T-helper 22 cell (primary cell): Measurements from ENCODE around the gene CCNY.
"Not testable (repeated sequence)": the region's sequence is repeated elsewhere in the genome, so short reads cannot be mapped to it uniquely, and the experiment has no call there.

Experiments
- DNase-seq: peaks from one replicate; pipeline ENCODE4 v3.0.0-alpha.2; 2020; ENCODE audit warnings: low read depth

The CCNY gene

GRCh38 chr10:35384265-35384868, 48.1 kb downstream of the CCNY start:
- DNase-seq, result no peak

GRCh38 chr10:35386594-35387174, 50.4 kb downstream of the CCNY start:
- no peak for DNase-seq

DNA sequence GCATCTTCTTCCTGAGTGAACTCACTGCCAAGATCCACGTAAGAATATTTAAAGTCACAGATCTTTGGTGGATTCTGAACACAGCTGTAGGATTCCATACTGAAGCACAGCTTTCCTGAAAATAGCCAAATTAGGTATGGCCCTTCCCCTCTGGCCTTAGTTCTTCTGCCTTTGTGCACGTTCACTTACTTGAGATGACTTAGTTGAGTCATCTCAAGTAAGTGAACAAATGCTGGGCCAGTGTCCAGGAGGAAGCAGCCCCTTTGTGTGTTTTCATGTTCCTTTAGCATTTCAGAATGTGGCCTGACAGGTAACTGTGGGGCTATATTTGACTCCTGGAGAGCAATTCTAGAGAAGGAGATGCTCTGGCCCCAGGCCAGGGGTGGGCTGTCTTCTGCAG, 51.5 kb downstream of the CCNY start:
- no peak for DNase-seq

DNA sequence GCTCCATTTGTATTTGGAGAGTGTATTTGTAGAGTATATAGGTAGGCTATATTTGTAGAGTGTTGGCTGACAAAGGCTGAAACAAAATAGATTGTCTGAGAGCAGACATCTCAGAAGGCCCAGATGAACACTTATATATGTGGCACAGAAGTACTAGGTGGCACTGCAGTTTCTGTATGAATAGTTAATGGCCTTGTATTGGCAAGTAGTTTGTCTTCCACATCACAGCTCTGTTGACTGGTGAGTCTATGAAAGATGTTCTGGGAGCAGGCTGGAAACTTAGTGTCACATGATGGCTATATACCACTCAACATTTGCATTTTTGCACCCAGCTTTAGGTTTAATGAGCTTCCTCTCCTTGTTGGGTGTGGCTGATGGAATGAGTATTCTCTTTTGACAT, 51.9 kb downstream of the CCNY start:
- DNase-seq, result no peak

GRCh38 chr10:35388682-35389081, 52.4 kb downstream of the CCNY start:
- no peak for DNase-seq

GRCh38 chr10:35390161-35390840, 54.0 kb downstream of the CCNY start:
- DNase-seq, result no peak

- no peak for DNase-seq
Observed at GRCh38 chr10:35390843-35391152, 54.5 kb downstream of the CCNY start.

DNA sequence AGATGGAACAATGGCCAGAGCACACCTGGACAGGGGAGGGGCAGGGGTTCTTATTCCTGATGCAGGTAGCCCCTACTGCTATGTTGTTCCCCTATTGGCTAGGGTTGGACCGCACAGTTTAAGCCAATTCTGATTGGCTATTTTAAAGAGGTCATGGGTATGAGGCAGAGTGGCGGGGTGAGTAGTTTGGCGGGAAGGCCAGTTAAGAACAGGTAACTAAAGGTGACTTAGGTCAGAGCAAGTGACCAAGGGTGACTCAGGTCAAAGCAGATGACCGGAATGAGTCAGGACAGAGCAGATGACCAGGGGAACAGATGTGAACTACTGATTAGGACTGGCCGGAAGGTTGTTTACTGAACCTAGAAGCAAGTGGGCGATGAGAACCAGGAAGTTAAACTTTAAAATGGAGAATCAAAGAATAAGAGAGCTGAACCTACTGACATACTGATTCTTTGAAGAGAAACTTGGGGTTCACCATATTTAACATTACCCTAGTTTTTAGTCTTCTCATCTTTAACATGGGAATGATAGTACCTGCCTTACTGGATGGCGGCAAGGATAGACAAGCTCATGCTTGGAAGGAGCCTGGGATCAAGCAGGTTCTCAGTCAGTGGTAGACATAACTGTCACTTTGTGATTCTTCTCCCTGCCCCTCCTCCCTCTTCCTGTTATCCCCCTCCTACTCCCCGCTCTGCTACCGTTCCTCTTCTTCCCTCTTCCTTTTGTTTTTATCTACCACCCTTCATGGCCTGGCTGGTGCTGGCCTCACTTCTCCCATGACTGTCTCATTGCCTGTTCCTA, 55.0 kb downstream of the CCNY start:
- DNase-seq, result no peak

DNA sequence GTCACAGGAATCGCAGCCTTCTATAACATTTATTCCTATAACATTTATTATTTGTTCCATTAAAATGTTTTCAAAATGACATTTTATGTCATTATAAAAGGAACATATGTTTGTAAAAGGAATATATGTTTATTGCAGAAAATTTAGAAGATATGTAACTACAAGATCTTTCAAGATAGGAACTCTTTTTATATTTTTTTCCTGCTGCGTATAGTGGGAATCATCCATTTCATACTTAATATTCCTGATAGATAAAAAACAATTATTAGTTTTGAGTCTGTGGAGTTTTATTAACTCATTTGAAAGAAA, 55.6 kb downstream of the CCNY start:
- DNase-seq, result no peak

GRCh38 chr10:35392482-35393228, 56.3 kb downstream of the CCNY start:
- no peak for DNase-seq

- no peak for DNase-seq
Observed at GRCh38 chr10:35394411-35394851, 58.1 kb downstream of the CCNY start.

GRCh38 chr10:35394934-35395333, 58.6 kb downstream of the CCNY start:
- DNase-seq, result no peak

DNA sequence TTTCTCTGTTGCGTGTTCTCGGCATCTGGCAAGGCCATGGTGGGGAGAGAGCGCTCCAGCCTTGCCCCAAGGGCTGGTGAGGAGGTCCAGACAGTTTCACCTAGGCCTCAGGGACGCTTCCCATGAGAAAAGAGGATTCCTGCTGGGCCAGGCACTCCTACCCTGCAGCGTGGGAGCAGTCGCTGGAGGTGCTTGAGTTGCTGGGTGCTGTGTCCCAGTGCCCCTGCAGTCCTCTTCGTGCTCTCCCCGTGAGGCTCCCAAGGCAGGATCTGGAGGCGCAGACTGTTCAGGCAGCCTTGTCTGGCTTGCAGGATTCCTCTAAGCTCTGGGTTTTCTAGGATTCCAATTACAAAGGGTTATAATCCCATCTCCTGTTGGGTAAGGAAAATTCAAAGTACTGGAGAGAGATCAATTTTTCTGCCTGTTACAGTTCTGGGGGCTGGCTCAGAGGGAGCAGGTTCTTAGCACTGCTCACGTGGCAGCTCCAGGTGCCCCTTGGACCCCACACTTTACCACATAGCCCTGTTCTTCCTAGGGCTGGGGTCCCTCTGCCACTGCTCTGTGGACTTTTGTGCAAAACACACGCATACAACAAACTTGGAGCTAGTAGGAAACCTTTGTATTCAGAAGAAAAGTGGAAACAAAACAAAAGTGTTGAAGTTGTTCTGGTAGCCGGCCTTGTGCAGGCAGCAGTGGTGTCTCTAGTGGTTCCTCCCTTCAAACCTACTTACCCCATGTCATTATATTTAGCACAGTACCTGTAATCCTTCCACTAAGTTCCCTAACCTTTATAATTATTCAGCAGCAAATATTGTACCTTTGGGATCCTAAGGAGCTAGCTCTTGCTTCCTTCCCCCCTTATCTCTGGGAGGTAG, 60.5 kb downstream of the CCNY start:
- DNase-seq, result no peak

- no peak for DNase-seq
Observed at GRCh38 chr10:35397953-35398352, 61.6 kb downstream of the CCNY start.

- DNase-seq, result no peak
Observed at GRCh38 chr10:35398355-35398754, 62.0 kb downstream of the CCNY start.

DNA sequence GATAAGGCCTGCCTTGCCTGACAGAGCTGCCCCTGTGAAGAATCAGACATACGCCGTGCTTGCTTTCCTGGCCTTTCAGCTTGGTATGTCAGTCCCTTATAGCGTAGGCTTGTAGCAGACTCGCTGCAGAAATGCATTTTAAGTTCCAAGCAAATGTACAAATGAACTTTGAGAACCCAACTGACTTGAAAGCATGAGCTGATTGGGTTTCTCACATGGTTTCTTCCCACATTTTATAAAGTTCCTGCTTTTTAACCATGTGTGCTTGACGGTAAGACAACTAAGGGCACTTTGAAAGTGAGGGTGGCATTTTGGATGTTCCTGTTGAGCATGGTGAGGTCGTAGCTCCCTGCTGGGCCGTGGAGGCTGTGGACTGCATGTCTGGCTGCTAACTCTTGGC, 62.6 kb downstream of the CCNY start:
- DNase-seq, result no peak

DNA sequence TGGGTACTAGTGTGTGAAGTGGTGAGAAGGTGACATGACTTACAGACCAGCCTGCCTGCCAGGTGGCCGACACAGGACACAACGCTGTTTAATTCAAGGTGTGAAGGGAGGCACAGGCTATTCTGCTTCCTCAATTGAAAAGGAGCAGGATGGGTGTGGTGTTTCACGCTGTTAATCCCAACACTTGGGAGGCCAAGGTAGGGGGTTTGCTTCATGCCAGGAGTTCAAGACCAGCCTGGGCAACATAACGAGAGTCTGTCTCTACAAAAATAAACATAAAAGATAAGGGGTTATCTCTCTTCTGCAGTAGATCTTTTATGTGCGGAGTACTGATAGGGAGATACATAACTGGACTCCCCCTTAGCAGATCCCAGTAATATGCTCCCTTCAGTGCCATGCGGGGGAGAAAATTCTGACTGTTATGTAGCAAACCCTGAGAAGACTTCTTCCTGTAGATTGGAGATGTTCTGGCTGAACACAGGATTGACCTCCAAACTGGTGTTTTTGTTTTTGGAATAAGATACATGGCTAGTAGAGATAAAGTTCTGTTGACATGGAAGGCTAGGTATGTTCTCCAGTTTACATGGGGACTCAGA, 63.2 kb downstream of the CCNY start:
- DNase-seq, result no peak

- DNase-seq, result no peak
Observed at GRCh38 chr10:35400595-35401268, 64.4 kb downstream of the CCNY start.

DNA sequence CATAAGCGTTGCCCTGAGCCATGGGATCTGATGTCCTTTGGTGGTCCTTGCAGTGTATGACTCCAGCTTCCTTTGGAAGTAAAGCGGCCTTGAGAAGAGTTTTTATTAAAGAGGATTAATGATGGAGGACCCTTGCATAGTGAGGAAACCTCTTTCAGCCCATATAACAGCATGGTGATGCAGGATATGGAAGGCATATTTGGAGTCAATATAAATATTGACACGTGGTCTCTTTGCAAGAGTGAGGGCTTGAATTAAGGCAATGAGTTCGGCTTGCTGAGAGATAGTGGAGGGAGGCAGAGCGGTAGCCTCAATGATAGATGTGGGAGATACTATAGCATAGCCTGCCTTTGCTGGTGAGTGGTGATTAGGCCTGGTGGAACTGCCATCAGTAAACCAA, 67.2 kb downstream of the CCNY start:
- DNase-seq, result not testable (repeated sequence)

DNA sequence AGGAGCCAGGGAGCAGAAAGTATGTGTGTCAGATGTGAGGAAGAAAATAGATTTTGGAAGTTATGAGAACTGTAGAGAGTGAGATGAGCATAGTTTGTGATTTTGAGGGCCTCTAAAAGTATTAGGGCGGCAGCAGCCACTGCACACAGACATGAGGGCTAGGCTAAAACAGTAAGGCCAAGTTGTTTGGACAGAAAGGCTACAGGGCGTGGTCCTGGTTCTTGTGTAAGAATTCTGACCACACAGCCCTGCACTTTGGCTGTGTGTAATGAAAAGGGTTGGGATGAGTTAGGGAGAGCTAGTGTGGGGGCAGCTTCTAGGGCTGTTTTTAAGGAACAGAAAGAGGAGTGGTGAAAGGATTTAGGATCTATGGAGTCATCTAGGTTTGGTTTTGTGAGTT, 67.8 kb downstream of the CCNY start:
- not testable (repeated sequence) for DNase-seq
